H1 (cell line): ENCODE measurements around the gene LRRC56. TPM values are rescaled to one million over a fixed set of nuclear protein-coding genes. Genes with fewer than 3 reads are reported as not detected.

Source experiments
- CHD1 ChIP-seq: IDR thresholded peaks from 2 replicates; pipeline ENCODE4 v1.6.1; 2012; ENCODE audit warnings: low read depth, low read length, improper control_type of control experiment
- CREB1 ChIP-seq: IDR thresholded peaks from 2 replicates; pipeline ENCODE4 v1.6.1; 2012; ENCODE audit warnings: inconsistent platforms
- EZH2 ChIP-seq: fragments of 200-600 bp; sonication (generic); IDR thresholded peaks from 2 replicates; pipeline ENCODE4 v1.7.1; 2012; ENCODE audit warnings: low read depth, mild to moderate bottlenecking, moderate library complexity, low read length, inconsistent platforms; ENCODE audit not compliant: severe bottlenecking
- RAD21 ChIP-seq, 2 experiments: IDR thresholded peaks in 1 of 2; conservative IDR thresholded peaks in 1 of 2; 2 replicates each; pipeline ENCODE4 v1.6.1; 2011; ENCODE audit warnings: low read depth in 2 of 2, low read length in 2 of 2, improper control_type of control experiment in 1 of 2, inconsistent platforms in 1 of 2, mild to moderate bottlenecking in 1 of 2, moderate library complexity in 1 of 2
- polyA plus RNA-seq, 7 experiments: library from polyadenylated mRNA; depleted of rRNA in 3 of 7; stranded (reverse) in 5 of 7; unstranded in 2 of 7; fragments of >200 nt in 5 of 7; fragments of 200-250 nt in 2 of 7; gene quantifications; 1 replicate in 5 of 7; 2 replicates in 1 of 7; 4 replicates in 1 of 7; pipeline versions ENCODE4 v1.2.1 to v1.2.3, GENCODE V29; 2011 to 2013; ENCODE audit warnings: missing spikeins in 2 of 7, mixed read lengths in 2 of 7
- total RNA-seq: library from RNA; stranded (reverse); fragmentation: NEBNext Ultra II Directional; extraction: Animal tissue kit (Norgen Biotek cat#: 25700); gene quantifications from 2 replicates; pipeline ENCODE4 v1.2.1, GENCODE V29; 2021

LRRC56 gene
- total and polyA plus RNA-seq, 2 of the 8 experiments (the other 6 are each of a cell fraction or from before 2014, with no cell fraction given) = 0.94 to 1.9 TPM

- TF ChIP-seq RAD21 (IDR thresholded peaks at IDR 0.05 in 1 of 2, conservative IDR thresholded peaks at IDR 0.05 in 1 of 2; ENCODE audit: low read depth in 2 of 2, low read length in 2 of 2) (no peak), CREB1 (no peak), EZH2 (no peak), CHD1 (no peak)
Observed at GRCh38 chr11:488062-488461, 49.3 kb upstream of the LRRC56 start (continued).
